Activated CD8-positive, alpha-beta memory T cell treated with anti-CD3 and anti-CD28 coated beads for 36 hours (primary cell): ENCODE results near the gene CLNK. TPM values are rescaled to one million over a fixed set of nuclear protein-coding genes. Genes with fewer than 3 reads are reported as not detected.

Experiments used
- CTCF ChIA-PET: fragments of 350-600 bp; sonication (Branson Sonifier 250); formaldehyde crosslinking; loops from one replicate; lab custom pipeline; 2021; ENCODE audit warnings: antibody characterized with exemption; lab: Charles Lee
- POLR2A ChIA-PET: fragments of 350-600 bp; sonication (Branson Sonifier 250); formaldehyde crosslinking; loops from one replicate; lab custom pipeline; 2021; ENCODE audit warnings: antibody characterized with exemption; lab: Charles Lee
- total RNA-seq, 2 experiments: library from RNA; stranded (reverse); gene quantifications; one replicate each; pipeline ENCODE4 v1.2.3, GENCODE V29; 2021

CLNK gene
- total RNA-seq, 2 experiments from 2014 or later, result 0.06 to 0.13 TPM

DNA sequence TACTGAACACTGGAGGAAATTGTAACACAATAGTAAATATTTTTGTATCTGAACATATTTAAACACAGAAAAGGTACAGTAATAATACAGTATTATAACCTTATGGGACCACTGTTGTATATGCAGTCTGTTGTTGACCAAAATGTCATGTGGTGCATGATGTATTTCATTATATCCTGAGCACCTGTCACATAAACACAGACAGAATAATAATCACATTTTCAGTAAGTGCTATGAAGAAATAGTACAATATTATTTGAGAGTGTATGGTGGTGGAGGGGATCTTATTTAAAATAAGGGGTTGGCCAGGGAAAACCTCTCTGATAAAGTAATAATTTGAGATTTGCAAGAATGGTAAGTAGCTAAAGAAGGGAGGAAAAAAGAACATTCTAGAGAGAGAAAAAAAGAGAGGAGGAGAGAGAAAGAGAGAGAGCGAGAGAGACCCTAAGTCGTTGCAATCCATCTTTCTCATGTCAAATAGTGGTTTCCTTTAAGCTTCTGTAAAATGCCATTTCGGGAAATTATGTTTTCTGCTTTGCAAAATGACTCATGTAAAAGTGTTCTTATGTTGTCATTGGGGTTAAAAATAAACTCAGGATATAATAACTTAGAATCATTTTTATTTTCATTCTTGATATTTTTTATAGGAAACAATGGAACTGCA, 19.3 kb upstream of the CLNK start:
- ChIA-PET CTCF (no interaction called here), POLR2A (no interaction called here)

DNA sequence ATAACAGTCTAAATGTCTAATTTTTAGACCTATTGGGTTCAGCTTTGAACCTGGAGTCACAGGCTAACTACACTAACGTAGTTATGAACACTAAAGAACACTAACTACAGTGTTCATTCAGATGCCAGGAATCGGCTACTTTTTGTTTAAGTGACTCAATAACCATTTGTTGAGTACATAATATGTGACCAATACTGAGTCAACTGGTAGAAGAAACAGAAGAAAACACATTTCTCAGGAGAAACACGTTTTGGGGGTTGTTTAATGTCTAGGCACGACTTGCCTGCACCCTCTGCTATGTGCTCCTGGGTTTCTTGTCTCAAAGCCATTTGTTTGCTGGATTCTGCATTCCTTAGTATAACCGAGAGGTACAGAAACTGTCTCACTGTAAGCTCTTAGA, 18.6 kb upstream of the CLNK start:
- CTCF ChIA-PET, result no interaction called here
- POLR2A ChIA-PET, result no interaction called here

DNA sequence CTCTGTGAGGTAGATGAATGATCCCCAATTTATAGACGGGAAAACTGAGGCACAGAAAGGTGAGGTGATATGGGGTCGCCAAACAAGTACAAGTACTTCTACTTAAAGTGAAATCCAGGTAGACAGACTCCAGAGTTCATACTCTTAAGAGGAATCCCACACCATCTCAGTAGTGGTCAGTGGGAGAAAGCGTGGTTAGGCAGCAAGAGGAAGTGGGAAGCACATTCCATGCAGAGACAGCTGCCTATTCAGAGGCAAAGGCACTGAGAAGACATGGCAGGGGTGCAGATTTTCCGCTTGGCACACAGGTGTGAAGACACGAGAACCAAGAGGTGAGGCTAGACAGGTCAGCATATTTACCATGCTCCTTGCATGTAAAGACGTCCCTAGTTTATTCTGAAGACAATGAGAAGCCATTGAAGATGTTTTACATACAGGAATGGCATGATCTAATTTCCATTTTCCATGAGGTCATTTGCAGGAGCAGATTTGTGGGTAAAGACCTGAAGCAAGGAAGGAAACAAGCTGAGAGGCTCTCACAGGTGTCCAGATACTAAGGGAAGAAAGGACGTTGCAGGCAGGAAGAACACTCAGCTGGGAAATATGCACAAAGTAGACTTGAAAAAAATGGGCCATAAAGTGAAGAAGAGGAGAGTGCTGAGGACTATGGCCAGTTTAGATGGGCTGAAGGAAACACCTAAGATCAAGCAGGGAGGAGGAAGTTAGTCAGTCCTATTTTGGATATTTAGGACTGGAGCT, 17.3 kb upstream of the CLNK start:
- ChIA-PET CTCF (no interaction called here), POLR2A (no interaction called here)

DNA sequence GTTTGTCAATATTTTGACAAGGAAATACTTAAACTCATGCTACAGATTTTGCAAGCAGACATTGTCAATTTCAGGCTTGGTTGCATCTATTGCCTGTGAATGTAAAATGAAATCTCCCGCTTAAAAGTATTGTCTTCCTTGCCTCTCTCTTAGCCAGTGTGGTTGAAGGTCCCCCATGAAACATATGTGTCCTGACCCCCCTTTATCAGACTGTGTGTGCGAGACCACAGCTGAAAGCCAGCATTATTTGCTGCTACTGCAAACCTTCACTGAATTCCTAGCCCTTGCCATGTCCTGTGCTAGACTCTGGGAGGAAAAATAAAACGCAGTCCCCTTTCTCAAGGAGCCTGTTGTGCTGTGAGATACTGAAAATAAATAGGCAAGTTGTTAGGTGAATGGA, 16.6 kb upstream of the CLNK start:
- ChIA-PET CTCF (no interaction called here), POLR2A (no interaction called here)

DNA sequence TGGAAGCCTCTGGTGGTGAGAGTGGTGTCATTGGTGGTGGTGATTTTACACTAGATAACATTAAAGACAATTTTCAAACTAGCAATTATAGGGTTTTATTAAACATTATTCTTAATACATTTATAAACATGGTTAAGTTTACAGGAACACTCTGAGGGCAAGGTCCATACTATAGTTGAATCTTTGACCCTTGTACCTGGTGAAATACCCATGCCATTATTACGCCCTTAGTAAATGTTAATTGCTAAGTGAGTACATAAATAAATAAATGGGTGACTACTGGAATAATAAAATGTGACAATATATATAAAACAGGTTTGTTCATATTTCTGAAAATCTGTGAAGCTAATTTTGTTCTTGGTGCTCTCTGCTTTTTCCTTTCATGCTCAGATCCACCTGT, 13.6 kb upstream of the CLNK start:
- ChIA-PET POLR2A (no interaction called here), CTCF (no interaction called here)

DNA sequence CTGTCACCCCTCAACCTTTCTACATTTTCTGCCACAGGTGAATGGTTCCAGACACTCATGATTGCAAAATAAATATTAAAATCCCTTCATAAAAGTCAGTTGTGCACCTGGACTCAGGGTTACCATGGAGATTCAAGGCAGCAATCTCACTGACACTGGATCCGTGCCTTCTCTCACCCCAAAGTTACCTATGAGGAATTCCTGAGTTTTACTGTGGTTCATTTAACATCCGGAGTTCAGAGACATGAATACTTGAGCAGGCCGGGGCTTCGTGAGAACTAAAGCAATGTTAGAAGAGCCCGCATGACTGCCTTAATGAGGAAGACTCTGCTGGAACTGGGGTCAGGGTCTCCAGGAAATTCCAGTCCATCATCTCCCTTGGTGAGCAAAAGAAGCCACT, 12.5 kb upstream of the CLNK start:
- ChIA-PET POLR2A (no interaction called here), CTCF (no interaction called here)

DNA sequence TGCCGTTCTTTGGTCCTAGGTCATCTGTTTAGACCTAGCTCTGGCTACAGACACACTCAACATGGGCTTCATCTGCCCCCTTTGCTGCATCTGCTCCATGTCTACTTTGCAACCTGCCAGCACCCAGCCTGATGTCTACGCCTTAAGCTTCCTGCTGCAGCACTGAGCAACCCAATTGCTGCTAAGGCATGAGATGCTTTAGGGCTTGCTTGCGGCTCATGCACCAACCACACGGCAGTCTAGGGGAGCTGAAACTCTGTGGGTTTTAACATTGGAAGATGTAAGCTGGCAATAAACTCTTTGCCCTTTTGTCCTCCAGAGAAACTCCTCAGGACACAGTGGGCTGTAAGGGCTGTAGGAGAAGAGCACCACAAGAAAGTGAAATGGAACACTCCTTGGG, 11.7 kb upstream of the CLNK start:
- POLR2A ChIA-PET, result no interaction called here
- CTCF ChIA-PET, result no interaction called here

DNA sequence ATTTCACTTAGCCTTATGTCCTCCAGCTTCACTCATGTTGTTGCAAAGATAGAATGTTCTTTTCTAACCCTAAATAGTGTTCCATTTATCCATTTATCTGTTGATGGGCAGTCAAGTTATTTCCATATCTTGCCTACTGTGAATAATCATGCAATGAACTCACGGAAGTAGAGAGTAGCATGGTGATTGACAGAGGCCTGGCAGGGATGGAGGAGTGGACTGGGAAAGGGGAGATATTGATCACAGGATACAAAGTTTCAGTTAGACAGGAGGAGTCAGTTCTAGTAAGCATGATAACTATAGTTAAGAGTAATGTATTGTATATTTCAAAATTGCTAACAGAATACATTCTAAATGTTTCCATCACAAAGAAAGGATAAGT, 10.3 kb upstream of the CLNK start:
- CTCF ChIA-PET, result no interaction called here
- POLR2A ChIA-PET, result no interaction called here

DNA sequence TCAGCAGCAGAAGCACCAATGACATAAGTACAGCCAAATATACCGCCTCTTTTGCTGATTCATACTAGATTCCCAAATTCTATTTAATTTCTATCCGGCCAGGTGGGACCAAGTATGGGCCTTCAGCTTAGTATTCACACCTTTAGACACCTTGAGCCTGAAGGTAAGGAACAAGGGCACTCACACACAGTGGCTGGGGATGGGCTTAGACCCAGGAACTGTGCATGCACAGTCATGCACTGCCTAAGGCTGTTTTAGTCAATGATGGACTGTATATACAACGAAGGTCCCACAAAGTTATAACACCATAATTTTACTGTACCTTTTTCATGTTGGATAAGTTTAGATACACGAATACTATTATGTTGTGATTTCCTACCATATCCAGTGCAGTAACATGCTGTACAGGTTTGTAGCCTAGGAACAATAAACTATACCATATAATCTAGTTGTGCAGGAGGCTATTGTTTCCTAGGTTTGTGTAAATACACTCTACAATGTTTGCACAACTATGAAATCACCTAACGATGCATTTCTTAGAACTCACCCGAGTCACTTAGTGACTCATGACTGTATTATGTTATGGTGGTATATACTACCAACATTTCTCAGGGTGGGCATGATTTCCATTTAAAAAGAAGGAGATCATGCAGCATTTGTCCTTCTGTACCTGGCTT, 9.7 kb upstream of the CLNK start:
- CTCF ChIA-PET, result no interaction called here

DNA sequence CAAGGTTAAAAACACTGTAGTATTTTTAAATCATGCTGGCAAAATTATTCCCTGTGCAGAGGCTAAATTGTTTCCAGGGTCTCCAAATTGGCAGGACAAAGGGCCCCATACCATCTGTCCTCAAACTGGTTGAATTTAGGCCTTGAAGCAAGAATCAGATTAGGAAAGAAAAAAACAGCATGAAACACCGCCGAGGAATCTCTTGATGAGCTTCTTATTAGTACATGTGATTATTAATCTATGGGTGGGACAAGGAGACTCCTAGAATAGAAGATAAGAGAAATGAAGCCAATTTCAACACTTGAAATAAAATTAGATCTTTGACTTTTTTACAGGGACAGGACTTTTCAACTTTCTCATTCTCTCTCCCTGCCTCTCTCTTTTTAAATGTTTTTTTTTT, 7.1 kb upstream of the CLNK start:
- ChIA-PET CTCF (no interaction called here), POLR2A (no interaction called here)

More for the DNA sequence above, 9.7 kb upstream of the CLNK start:
- POLR2A ChIA-PET, result no interaction called here

DNA sequence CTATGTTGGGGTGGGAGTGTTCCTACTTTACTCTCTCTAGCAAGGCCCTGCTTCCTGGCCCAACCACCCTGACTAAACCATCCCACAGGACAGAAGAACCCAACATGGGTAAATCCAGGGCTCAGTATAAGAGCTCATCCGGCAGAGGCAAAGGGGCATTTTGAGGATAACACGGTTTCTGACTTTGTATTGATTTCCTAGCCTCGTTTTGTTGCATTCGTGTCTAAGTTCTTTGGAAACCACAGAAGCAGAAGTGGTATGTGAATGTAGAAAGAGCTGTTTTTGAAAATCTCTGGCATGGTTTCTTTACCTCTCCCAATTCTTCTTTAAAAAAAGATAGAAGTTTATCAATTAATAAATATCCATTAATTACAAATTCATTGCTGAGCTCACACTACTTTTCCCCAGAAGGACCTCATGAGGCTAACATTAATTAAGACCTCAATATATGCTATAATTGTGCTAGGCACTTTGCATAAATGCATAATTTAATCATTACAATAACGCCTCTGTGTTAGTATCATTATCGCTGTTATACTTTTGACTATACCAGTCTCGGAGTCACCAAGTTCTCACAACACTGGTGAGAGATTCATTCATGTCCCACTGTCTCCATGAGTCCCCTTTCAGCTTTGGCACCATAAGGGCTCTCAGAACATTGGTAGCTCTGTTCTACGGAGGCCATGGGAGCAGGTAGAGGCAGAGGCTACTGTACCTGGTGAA, 5.8 kb upstream of the CLNK start:
- ChIA-PET POLR2A (no interaction called here), CTCF (no interaction called here)

DNA sequence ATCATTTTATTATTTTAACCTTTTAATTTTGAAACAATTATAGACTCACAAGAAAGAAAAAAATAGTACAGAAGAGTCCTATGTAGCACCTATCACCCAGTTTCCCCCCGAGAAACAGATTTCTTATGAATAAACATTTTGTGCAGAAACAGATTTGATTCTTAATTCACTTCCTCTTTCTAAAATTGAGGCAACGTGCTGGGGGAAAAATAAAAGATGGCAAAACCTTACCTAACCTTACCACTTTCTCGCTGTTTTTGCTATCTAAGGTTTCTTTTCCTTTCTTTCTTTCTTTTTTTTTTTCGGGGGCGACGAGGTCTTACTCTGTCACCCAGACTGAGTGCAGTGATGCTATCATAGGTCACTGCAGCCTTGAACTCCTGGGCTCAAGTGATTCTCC, 4.3 kb upstream of the CLNK start:
- CTCF ChIA-PET, result no interaction called here

DNA sequence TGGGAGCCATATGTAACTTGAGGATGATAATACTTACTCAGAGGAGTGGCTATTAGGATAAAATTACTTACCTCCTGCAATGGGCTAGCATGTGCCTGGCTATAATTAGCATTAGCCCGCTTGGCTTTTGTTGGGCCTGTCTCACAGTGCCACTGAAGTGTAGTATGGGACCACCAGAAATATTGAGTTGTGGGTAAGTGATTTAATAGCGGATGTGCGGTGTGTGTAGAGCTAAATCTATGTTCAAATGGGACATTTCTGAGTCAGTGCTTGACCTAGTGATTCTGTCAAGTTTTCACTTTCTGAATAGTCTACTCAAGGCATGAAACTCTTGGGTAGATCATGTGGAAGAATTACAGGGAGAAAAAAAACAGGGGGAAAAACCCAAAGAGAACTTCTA, 3.5 kb upstream of the CLNK start:
- ChIA-PET POLR2A (no interaction called here), CTCF (no interaction called here)

More for the DNA sequence above, 4.3 kb upstream of the CLNK start:
- POLR2A ChIA-PET, result no interaction called here

DNA sequence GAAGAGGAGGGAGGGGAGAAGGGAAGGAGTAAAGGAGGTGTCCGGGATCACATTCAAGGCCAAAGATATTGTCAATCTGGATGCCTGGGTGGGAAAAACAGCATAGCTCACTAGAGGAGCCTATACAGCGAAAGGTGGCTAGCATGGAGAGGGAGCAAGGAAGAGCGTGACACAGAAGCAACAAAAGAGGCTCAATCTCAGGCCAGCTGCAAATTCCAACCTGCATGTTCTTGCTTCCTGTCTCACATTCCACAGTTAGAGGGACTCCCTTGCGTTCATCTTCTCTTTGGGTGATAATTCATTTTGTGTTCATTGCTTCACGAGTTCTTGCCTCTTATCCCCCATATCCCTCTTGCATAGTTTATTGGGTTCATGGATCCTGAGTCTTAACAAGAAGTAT, 3.0 kb upstream of the CLNK start:
- CTCF ChIA-PET, result no interaction called here

DNA sequence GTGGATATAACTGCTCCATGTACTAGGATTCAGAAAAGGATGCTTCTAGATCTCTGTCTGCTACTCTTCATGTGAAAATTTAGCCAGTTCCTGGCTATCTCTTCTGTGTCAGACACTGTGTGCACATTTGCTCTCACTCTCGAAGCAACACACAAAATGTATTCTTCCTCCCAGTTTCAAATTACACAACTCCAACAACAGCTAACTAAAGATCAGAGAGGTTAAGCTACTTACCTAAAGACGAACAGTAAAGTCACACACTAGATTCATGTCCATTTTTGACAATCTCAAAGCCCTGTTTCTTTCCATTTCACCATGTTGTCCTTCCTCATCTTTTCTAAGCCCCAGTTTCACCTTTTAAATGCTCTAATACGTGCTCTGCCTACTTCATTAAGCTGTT, 2.2 kb downstream of the CLNK start:
- CTCF ChIA-PET, result no interaction called here
- POLR2A ChIA-PET, result no interaction called here

More for the DNA sequence above, 3.0 kb upstream of the CLNK start:
- POLR2A ChIA-PET, result no interaction called here

DNA sequence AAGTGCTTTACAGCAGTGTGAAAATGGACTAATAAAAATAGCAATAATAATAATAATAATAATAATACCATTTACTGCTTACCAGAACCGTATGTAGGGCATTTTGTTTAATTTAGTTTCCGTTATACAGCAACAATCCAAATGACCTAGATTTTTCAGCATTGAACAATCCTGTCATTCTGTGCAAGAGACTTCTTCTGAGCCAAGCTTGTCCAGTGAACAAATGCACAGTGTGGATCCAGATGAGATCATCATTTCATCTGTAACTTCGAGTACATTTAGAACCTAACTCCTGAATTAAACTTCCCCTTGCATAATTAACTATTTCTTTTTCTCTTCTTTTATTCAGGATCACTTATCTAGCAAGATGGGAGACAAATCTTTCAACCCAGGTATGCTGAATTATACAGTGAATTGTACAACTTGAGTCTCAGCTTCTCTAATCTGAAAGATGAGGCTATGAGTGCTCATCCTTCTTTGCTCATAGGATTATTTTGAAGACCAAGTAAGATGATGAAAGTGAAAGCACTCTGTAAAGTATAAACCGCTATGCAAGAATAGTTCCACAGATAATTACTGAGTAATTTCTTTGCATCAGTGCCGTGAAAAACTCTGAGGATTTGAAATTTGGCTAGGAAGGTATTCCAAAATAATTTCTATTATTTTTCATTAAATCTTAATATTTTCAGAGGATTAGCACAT, 6.6 kb downstream of the CLNK start:
- POLR2A ChIA-PET, result no interaction called here

DNA sequence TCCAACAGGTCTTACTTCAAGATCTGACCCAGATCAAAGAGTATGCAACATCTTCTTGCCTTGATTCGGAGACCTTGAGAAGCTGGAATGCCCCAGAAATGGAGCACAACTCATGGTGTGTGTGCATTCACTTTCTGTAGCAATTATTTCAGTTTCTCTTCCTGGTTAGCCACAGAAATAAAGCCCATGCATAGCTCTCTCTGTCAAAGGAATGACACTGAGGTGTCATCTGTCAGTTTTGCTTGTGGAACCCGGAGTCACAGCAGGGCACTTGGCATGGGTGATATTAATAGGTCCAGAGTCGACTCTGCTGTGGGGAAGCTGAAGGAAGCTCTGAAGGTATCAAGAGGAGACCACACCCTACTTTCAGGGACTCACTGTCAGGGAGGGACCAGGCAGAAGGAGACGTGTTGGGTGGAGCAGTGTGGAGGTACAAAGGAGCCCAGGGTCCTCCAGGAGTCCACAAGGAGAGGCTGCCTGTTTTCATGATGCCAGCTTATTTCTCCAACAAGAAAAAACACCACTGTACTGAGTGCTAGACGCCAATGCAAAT, 10.7 kb downstream of the CLNK start:
- CTCF ChIA-PET, result no interaction called here
- POLR2A ChIA-PET, result no interaction called here

More for the DNA sequence above, 6.6 kb downstream of the CLNK start:
- CTCF ChIA-PET, result no interaction called here

DNA sequence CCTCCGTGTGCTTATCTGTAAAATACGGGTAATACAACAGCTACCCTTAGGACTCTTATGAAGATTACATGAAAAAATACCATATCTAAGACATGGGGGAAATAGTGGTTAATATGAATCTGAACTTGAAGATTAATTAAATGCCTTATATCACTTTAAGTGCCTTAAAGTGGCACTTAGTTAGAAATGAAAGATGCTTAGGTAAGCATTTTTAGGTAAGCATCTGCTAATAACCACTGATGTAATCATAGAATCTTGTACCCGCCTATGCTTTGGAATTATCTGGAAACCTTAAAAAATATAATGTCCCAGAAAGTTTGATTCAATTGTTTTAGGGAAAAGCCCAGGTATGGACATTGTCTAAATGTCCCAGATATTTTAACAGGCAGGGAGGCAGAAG, 12.2 kb downstream of the CLNK start:
- CTCF ChIA-PET, result no interaction called here
- POLR2A ChIA-PET, result no interaction called here

DNA sequence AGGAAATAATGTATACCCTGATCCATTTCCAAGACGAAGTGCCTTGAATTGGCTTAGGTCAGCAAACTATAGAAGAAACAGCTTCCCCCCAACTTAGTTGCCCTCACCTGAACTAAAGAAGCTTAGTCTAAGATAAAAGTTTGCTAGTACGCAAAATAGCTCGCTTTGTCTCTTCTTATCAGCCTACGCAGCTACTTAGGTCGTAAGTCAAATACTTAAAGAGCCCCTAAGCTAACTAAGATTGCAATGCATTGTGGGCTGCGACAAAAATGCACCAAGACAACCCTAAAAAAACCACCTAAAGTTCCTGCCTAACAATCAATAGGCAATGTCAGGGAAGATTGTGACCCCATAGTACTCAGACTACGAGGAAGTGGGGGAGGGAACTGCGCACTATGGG, 12.8 kb downstream of the CLNK start:
- ChIA-PET POLR2A (no interaction called here), CTCF (no interaction called here)
